ENCODE measurements around the gene CARD16. TPM values are rescaled to one million over a fixed set of nuclear protein-coding genes. Genes with fewer than 3 reads are reported as not detected.

Gene CARD16
- total RNA-seq: 6.1 and 6.5 TPM in 2 replicates

DNA sequence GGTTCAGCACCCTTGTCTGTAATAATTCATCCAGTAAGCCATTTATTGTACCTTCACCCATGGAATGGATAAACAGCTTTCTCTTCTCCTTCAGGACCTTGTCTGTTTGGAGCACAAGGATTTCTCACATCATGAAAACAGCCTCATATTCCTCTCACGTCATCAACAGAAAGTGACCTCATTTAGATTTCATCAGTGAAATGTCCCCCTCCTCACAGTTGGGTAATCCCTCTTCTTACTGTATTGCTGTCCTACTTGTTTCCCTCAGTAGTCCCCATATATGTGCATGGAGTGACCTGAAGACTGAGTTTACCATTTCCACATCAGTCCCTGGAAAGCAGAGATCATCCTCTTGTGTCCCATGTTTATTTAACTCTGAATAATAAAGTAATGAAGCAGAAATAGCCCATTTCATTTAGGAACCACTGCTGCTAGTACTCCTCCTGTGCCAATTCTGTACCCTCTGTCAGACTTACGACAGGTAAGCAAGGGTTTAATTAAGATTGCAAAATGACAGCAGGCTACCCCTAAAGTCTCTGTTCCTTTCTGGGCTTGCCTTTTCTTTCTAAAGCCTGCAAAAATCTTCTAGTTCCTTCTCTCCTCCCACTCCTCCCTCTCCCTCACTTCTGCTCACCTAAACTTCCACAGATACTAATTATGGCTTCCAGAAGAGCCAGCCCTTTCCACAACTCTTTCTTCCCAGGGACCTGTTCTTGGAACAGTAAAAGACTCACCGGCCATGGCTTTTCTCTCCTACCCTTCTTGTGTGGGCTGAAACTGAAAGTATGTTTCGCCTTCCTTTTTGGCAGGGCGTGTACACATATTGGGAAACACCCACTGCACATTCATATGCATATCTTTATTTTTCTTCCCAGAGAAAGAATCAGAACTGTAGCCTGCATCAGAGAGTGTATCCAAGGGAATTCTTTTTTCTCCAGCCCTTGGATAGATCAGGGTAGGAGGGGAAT lies at the start of gene CARD16:
Gene CARD16 (minus strand): TSS at position 779 of the 968 bp plus-strand sequence. CDS start 38 bp downstream, at position 741.

DNA sequence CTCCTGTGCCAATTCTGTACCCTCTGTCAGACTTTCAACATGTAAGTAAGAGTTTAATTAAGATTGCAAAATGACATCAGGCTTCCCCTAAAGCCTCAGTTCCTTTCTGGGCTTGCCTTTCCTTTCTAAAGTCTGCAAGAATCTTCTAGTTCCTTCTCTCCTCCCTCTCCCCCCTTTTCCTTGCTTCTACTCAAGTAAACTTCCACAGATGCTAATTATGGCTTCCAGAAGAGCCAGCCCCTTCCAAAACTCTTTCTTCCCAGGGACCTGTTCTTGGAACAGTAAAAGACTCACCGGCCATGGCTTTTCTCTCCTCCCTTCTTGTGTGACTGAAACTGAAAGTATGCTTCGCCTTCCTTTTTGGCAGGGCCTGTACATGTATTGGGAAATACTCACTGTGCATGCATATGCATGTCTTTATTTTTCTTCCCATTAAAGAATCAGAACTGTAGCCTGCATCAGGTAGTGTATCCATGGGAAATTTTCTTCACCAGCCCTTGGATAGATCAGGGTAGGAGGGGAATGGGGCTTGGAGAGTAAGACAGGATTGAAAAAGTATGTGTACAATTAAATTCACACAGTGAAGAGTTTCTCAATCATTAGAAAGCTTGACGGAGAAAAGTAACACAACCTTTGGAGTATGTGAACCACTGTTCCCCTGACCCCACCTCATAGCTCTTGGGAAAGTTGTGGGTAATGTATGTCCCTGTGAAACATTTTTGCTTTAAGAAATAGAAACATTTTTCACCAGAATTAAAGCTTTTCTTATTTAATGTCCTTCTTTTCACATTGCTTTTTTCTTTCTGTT lies 10.1 kb downstream of the CARD16 start, which contains the start of gene CASP1:
Gene CASP1 (minus strand): TSS at position 332 of the 808 bp plus-strand sequence. CDS start 31 bp downstream, at position 301.

DNA sequence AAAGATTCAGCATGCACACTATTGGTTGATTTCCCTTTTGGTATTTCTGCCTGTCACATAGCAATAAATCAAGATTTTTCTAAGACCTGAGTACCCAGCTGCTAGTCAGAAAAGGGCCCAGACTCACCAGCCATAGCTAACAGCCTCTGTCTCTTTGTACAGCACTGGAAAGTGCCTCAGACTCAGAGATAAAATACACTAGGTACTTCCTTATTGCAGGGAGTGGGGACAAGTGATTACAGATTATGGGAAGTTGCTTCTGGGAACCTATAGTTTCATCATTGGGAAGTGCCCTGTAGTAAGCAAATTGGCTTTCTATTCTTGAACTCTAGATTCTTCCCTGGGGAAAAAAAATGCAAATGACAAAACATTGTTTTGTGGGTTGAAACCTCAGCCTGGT lies 22.1 kb downstream of the CARD16 start, which contains the start of gene CASP5:
Gene CASP5 (minus strand): TSS at position 166 of the 400 bp plus-strand sequence. CDS start 32 bp downstream, at position 134.

Other genes with a start within 250 kb of the CARD16 start
- gene CASP12, start 146.9 kb downstream of the CARD16 start, total RNA-seq: under 0.01 TPM in 1 of 2 replicates, not detected in the other
- 130 and 176 TPM in 2 replicates for gene CASP4, start 76.8 kb downstream of the CARD16 start, total RNA-seq
- gene CASP5, start 22.2 kb downstream of the CARD16 start, total RNA-seq: not detected in 2 replicates
- 7.1 and 14.7 TPM in 2 replicates for gene CASP1, start 10.2 kb downstream of the CARD16 start, total RNA-seq
- not detected in 2 replicates for gene CARD18, start 94.4 kb upstream of the CARD16 start, total RNA-seq